Muscle layer of duodenum (tissue), 2 donors: ENCODE results near the gene PLEKHA6.

Source experiments
- H3K27ac ChIP-seq: one replicate; pipeline ENCODE4 v1.7.0; 2013; ENCODE audit warnings: mild to moderate bottlenecking, low read length
- H3K27me3 ChIP-seq: one replicate; pipeline ENCODE4 v1.7.0; 2013; ENCODE audit warnings: low read depth, mild to moderate bottlenecking, control low read depth, low read length
- H3K36me3 ChIP-seq, 2 donors: one replicate each; pipeline ENCODE4 v1.7.0; 2013; ENCODE audit warnings: low read length in 2 of 2, control low read depth in 1 of 2, mild to moderate bottlenecking in 1 of 2; ENCODE audit not compliant: insufficient read depth in 2 of 2, control insufficient read depth in 1 of 2
- H3K4me1 ChIP-seq, 2 donors: one replicate each; pipeline ENCODE4 v1.7.0; 2013; ENCODE audit warnings: low read length in 2 of 2, mild to moderate bottlenecking in 2 of 2, control low read depth in 1 of 2, moderate library complexity in 1 of 2; ENCODE audit not compliant: insufficient read depth in 2 of 2, control insufficient read depth in 1 of 2
- H3K4me3 ChIP-seq, 2 donors: one replicate each; pipeline ENCODE4 v1.7.0; 2013; ENCODE audit warnings: low read length in 2 of 2, low read depth in 1 of 2, mild to moderate bottlenecking in 1 of 2
- H3K9me3 ChIP-seq, 2 donors: one replicate each; pipeline ENCODE4 v1.7.0; 2013; ENCODE audit warnings: low read length in 2 of 2, control low read depth in 1 of 2, mild to moderate bottlenecking in 1 of 2; ENCODE audit not compliant: control insufficient read depth in 1 of 2
- donor health status: healthy.

PLEKHA6 gene

GRCh38 chr1:204186597-204186996, 173.1 kb downstream of the PLEKHA6 start:
- no peaks in the 10 kb centered on the region for H3K9me3 ChIP-seq
- peaks cover 7% of the 10 kb centered on the region for H3K27me3 ChIP-seq
- no peaks in the 10 kb centered on the region for H3K4me1 ChIP-seq
- no peaks in the 10 kb centered on the region for H3K36me3 ChIP-seq
- no peak overlapping the region for H3K27ac ChIP-seq
- no peak overlapping the region for H3K4me3 ChIP-seq

- H3K4me3 ChIP-seq = no peak overlapping the region
- H3K27me3 ChIP-seq = no peaks in the 10 kb centered on the region
- H3K4me1 ChIP-seq = no peaks in the 10 kb centered on the region
- no peaks in the 10 kb centered on the region for H3K36me3 ChIP-seq
- H3K27ac ChIP-seq = no peak overlapping the region
- H3K9me3 ChIP-seq = no peaks in the 10 kb centered on the region
These were observed 178.6 kb downstream of the PLEKHA6 start for GRCh38 chr1:204181116-204181515.

GRCh38 chr1:204180133-204180532, 179.6 kb downstream of the PLEKHA6 start:
- Histone ChIP-seq H3K36me3 (no peaks in the 10 kb centered on the region), H3K9me3 (no peaks in the 10 kb centered on the region)

GRCh38 chr1:204178487-204179281, 181.0 kb downstream of the PLEKHA6 start:
- Histone ChIP-seq H3K27me3 (no peaks in the 10 kb centered on the region), H3K4me3 (no peak overlapping the region), H3K36me3 (no peaks in the 10 kb centered on the region)

More at GRCh38 chr1:204180133-204180532, 179.6 kb downstream of the PLEKHA6 start:
- Histone ChIP-seq H3K27me3 (no peaks in the 10 kb centered on the region), H3K4me3 (no peak overlapping the region), H3K27ac (no peak overlapping the region), H3K4me1 (no peaks in the 10 kb centered on the region)

GRCh38 chr1:204177133-204177532, 182.6 kb downstream of the PLEKHA6 start:
- Histone ChIP-seq H3K4me1 (no peaks in the 10 kb centered on the region), H3K27me3 (no peaks in the 10 kb centered on the region), H3K36me3 (no peaks in the 10 kb centered on the region), H3K27ac (no peak overlapping the region), H3K9me3 (no peaks in the 10 kb centered on the region), H3K4me3 (no peak overlapping the region)

More at GRCh38 chr1:204178487-204179281, 181.0 kb downstream of the PLEKHA6 start:
- Histone ChIP-seq H3K9me3 (no peaks in the 10 kb centered on the region), H3K4me1 (no peaks in the 10 kb centered on the region), H3K27ac (no peak overlapping the region)

- Histone ChIP-seq H3K27me3 (no peaks in the 10 kb centered on the region), H3K27ac (no peak overlapping the region), H3K36me3 (no peaks in the 10 kb centered on the region), H3K4me3 (no peak overlapping the region), H3K4me1 (no peaks in the 10 kb centered on the region), H3K9me3 (no peaks in the 10 kb centered on the region)
These were observed 183.7 kb downstream of the PLEKHA6 start for GRCh38 chr1:204176049-204176448.

- Histone ChIP-seq H3K9me3 (peaks cover 0 to 9% of the 10 kb centered on the region in 2 donors), H3K4me3 (no peak overlapping the region), H3K27me3 (no peaks in the 10 kb centered on the region)
These were observed 184.8 kb downstream of the PLEKHA6 start for GRCh38 chr1:204174958-204175357.

GRCh38 chr1:204172404-204173029, 187.2 kb downstream of the PLEKHA6 start:
- no peak overlapping the region for H3K27ac ChIP-seq
- no peaks in the 10 kb centered on the region for H3K36me3 ChIP-seq
- no peaks in the 10 kb centered on the region for H3K4me1 ChIP-seq
- peaks cover 0 to 16% of the 10 kb centered on the region in 2 donors for H3K9me3 ChIP-seq
- no peak overlapping the region for H3K4me3 ChIP-seq
- no peaks in the 10 kb centered on the region for H3K27me3 ChIP-seq

More at GRCh38 chr1:204174958-204175357, 184.8 kb downstream of the PLEKHA6 start:
- Histone ChIP-seq H3K4me1 (no peaks in the 10 kb centered on the region), H3K27ac (no peak overlapping the region), H3K36me3 (no peaks in the 10 kb centered on the region)

GRCh38 chr1:204171751-204172178, 188.0 kb downstream of the PLEKHA6 start:
- peaks cover 0 to 16% of the 10 kb centered on the region in 2 donors for H3K9me3 ChIP-seq
- H3K4me3 ChIP-seq = no peak overlapping the region
- no peaks in the 10 kb centered on the region for H3K4me1 ChIP-seq
- no peaks in the 10 kb centered on the region for H3K36me3 ChIP-seq
- H3K27ac ChIP-seq = no peak overlapping the region
- H3K27me3 ChIP-seq = no peaks in the 10 kb centered on the region

- no peaks in the 10 kb centered on the region for H3K27me3 ChIP-seq
- peaks cover 0 to 16% of the 10 kb centered on the region in 2 donors for H3K9me3 ChIP-seq
- H3K27ac ChIP-seq = no peak overlapping the region
- no peaks in the 10 kb centered on the region for H3K36me3 ChIP-seq
- H3K4me3 ChIP-seq = no peak overlapping the region
- no peaks in the 10 kb centered on the region for H3K4me1 ChIP-seq
These were observed 189.1 kb downstream of the PLEKHA6 start for GRCh38 chr1:204170494-204171155.

- no peak overlapping the region for H3K4me3 ChIP-seq
- H3K36me3 ChIP-seq = no peaks in the 10 kb centered on the region
- H3K4me1 ChIP-seq = no peaks in the 10 kb centered on the region
- H3K27me3 ChIP-seq = no peaks in the 10 kb centered on the region
- H3K9me3 ChIP-seq = peaks cover 0 to 16% of the 10 kb centered on the region in 2 donors
- no peak overlapping the region for H3K27ac ChIP-seq
These were observed 189.9 kb downstream of the PLEKHA6 start for GRCh38 chr1:204169858-204170257.
